GM12878 (cell line): ENCODE data around the gene C10orf143. TPM values are rescaled to one million over a fixed set of nuclear protein-coding genes. Genes with fewer than 3 reads are reported as not detected.
"Not testable (repeated sequence)": the region's sequence is repeated elsewhere in the genome, so short reads cannot be mapped to it uniquely, and the experiment has no call there.

Source experiments
- ATAC-seq: fragments of 200-7000 bp; cut with Tn5 transposase; 3 replicates; pipeline ENCODE4 v1.9.1; 2020; ENCODE audit warnings: mild to moderate bottlenecking, moderate library complexity
- BruUV-seq: library from RNA; stranded (reverse); fragments of 400-500 nt; replicated peaks from 2 replicates; lab custom pipeline; 2021; lab: Mats Ljungman, UMichigan
- CTCF ChIA-PET: fragments of 300-600 bp; sonication (Branson Sonifier 250); formaldehyde crosslinking; extraction: SDS; loops from one replicate; lab custom pipeline; 2021; ENCODE audit warnings: inconsistent platforms; lab: Yijun Ruan, JAX
- POLR2A ChIA-PET: fragments of 350-600 bp; formaldehyde crosslinking; extraction: SDS; loops from one replicate; lab custom pipeline; 2021; ENCODE audit warnings: inconsistent platforms; lab: Charles Lee
- RAD21 ChIA-PET: fragments of 300-600 bp; sonication (Branson Sonifier 250); formaldehyde crosslinking; loops from one replicate; lab custom pipeline; 2023; ENCODE audit warnings: antibody characterized with exemption; ENCODE audit not compliant: unreplicated experiment; lab: Charles Lee
- SMC1A ChIA-PET: fragments of 300-600 bp; sonication (Branson Sonifier 250); formaldehyde crosslinking; loops from one replicate; lab custom pipeline; 2023; ENCODE audit not compliant: unreplicated experiment, uncharacterized antibody; lab: Charles Lee
- DNase-seq: peaks from one replicate; pipeline ENCODE4 v3.0.0-alpha.2; 2011; ENCODE audit warnings: low read depth, low spot score
- FAIRE-seq: peaks from 3 replicates; lab custom pipeline; 2011; peaks lifted over from hg19 to GRCh38; lab: Jason Lieb, UNC
- H2AFZ ChIP-seq: 2 replicates; pipeline ENCODE4 v1.6.0; 2011; ENCODE audit warnings: low read depth, low read length, control low read depth; ENCODE audit not compliant: control insufficient read depth
- H3K27ac ChIP-seq: 2 replicates; pipeline ENCODE4 v1.5.1; 2011; ENCODE audit warnings: control low read depth; ENCODE audit not compliant: control insufficient read depth, insufficient read depth
- H3K27me3 ChIP-seq, 2 experiments: replicated peaks in 1 of 2; 2 replicates each; pipeline versions ENCODE4 v1.6.0 to v1.6.1; 2011; ENCODE audit warnings: low read length in 1 of 2; ENCODE audit not compliant: control insufficient read depth in 2 of 2, insufficient read depth in 2 of 2
- H3K36me3 ChIP-seq, 2 experiments: 2 replicates each; pipeline ENCODE4 v1.5.1; 2011; ENCODE audit warnings: low read length in 1 of 2; ENCODE audit not compliant: control insufficient read depth in 2 of 2, insufficient read depth in 2 of 2
- H3K4me1 ChIP-seq: 2 replicates; pipeline ENCODE4 v1.6.1; 2011; ENCODE audit warnings: mild to moderate bottlenecking, low read length, moderate library complexity, mixed read lengths; ENCODE audit not compliant: control insufficient read depth, insufficient read depth
- H3K4me2 ChIP-seq: 2 replicates; pipeline ENCODE4 v1.6.0; 2011; ENCODE audit warnings: control low read depth; ENCODE audit not compliant: control insufficient read depth, insufficient read depth
- H3K4me3 ChIP-seq: fragments of 200-600 bp; sonication (generic); 2 replicates; pipeline ENCODE4 v1.5.1; 2016
- H3K79me2 ChIP-seq: 2 replicates; pipeline ENCODE4 v1.6.0; 2011; ENCODE audit warnings: low read length; ENCODE audit not compliant: control insufficient read depth, insufficient read depth
- H3K9ac ChIP-seq: 2 replicates; pipeline ENCODE4 v1.8.0; 2011; ENCODE audit warnings: low read length, control low read depth, mixed read lengths; ENCODE audit not compliant: control insufficient read depth, insufficient read depth
- H3K9me3 ChIP-seq: replicated peaks from 3 replicates; pipeline ENCODE4 v1.5.1; 2011; ENCODE audit warnings: mild to moderate bottlenecking, low read length; ENCODE audit not compliant: control insufficient read depth, insufficient read depth
- H4K20me1 ChIP-seq: 2 replicates; pipeline ENCODE4 v1.6.0; 2011; ENCODE audit not compliant: control insufficient read depth, insufficient read depth
- ASH2L ChIP-seq: fragments of 300-600, 200-600 bp; sonication (generic); IDR thresholded peaks from 2 replicates; pipeline ENCODE4 v1.6.1; 2017; ENCODE audit warnings: low read depth, mild to moderate bottlenecking, borderline replicate concordance
- IKZF2 ChIP-seq, 2 experiments: fragments of 450-650 bp; IDR thresholded peaks; 2 replicates each; pipeline ENCODE4 v1.6.1; 2017; ENCODE audit warnings: mild to moderate bottlenecking in 2 of 2, moderate library complexity in 2 of 2
- JUNB ChIP-seq: IDR thresholded peaks from 2 replicates; pipeline ENCODE4 v1.6.1; 2016; ENCODE audit warnings: antibody characterized with exemption, mild to moderate bottlenecking
- NFYA ChIP-seq: IDR thresholded peaks from 2 replicates; pipeline ENCODE4 v1.6.1; 2011; ENCODE audit warnings: low read depth, mild to moderate bottlenecking, low read length, improper control_type of control experiment, borderline replicate concordance
- POLR2A ChIP-seq: IDR thresholded peaks from 2 replicates; pipeline ENCODE4 v1.6.1; 2011; ENCODE audit warnings: low read depth, mild to moderate bottlenecking, low read length
- SIN3A ChIP-seq: IDR thresholded peaks from 2 replicates; pipeline ENCODE4 v1.6.1; 2012; ENCODE audit warnings: low read depth, low read length, improper control_type of control experiment
- TARDBP ChIP-seq: IDR thresholded peaks from 2 replicates; pipeline ENCODE4 v1.6.1; 2016; ENCODE audit warnings: borderline replicate concordance
- WGBS: methylation state at CpG from one replicate; pipeline ENCODE4 v1.1.6; 2016; ENCODE audit warnings: low lambda C conversion rate; ENCODE audit not compliant: insufficient replicate concordance, insufficient coverage; ENCODE audit errors: missing lambda C conversion rate; 5-methylcytosine and 5-hydroxymethylcytosine counted together
- in situ Hi-C: fragments of 300-500 bp; cut with MboI; formaldehyde crosslinking; loops from 9 replicates; pipeline ENCODE4 v1.14.3; 2018; ENCODE audit warnings: mixed read lengths
- intact Hi-C: fragments of 100-400 bp; cut with micrococcal nuclease; formaldehyde crosslinking; loops from one replicate; pipeline ENCODE4 v1.14.2; 2022; ENCODE audit not compliant: unreplicated experiment
- polyA plus RNA-seq, 11 experiments: library from polyadenylated mRNA; depleted of rRNA in 4 of 11; unstranded in 6 of 11; stranded (reverse) in 5 of 11; fragments of >200 nt; fragmentation: Nextera tagmentation in 4 of 11; fragmentation: Illumina TruSeq in 1 of 11; extraction: Ambion mirVana in 4 of 11; extraction: Trizol in 1 of 11; gene quantifications; 1 replicate in 1 of 11; 2 replicates in 10 of 11; pipeline versions ENCODE4 v1.2.1 to v1.2.3, GENCODE V29; 2011 to 2016; ENCODE audit warnings: inconsistent platforms in 2 of 11, missing spikeins in 2 of 11, low read depth in 1 of 11
- total RNA-seq, 4 experiments: library from RNA; depleted of rRNA in 3 of 4; stranded (reverse); fragments of >200 nt in 3 of 4; fragmentation: Illumina TruSeq in 1 of 4; extraction: Trizol in 1 of 4; gene quantifications; 2 replicates each; pipeline versions ENCODE4 v1.2.1 to v1.2.3, GENCODE V29; 2013 to 2021
- TF ChIP-seq, protein P1 (sequence below): fragments of 450-650 bp; formaldehyde crosslinking; IDR thresholded peaks from 2 replicates; pipeline ENCODE4 v1.4.0; 2020; ENCODE audit warnings: mild to moderate bottlenecking, moderate library complexity
- TF ChIP-seq, protein P2 (sequence below): IDR thresholded peaks from 2 replicates; pipeline ENCODE4 v1.6.1; 2011; ENCODE audit warnings: low read depth, low read length, improper control_type of control experiment, borderline replicate concordance

The C10orf143 gene
- total and polyA plus RNA-seq, 10 of the 15 experiments (the other 5 are each of a cell fraction or from before 2014, with no cell fraction given) = 0.64 to 7.9 (median 2.6) TPM

DNA sequence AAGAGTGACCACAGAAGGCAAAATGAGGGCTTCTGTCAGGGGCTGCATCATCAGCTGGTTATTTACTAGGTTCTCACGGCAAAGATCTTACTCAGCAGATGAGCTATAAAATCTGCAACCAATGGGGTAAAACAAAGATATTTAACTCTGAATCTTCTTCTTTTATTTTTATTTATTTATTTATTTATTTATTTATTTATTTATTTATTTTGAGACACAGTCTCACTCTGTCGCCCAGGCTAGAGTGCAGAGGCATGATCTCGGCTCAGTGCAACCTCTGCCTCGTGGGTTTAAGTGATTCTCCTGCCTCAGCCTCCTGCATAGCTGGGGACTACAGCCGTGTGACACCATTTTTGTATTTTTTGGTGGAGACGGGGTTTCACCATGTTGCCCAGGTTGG, 11.3 kb downstream of the C10orf143 start (continued):
- TF ChIP-seq, protein P1, sequence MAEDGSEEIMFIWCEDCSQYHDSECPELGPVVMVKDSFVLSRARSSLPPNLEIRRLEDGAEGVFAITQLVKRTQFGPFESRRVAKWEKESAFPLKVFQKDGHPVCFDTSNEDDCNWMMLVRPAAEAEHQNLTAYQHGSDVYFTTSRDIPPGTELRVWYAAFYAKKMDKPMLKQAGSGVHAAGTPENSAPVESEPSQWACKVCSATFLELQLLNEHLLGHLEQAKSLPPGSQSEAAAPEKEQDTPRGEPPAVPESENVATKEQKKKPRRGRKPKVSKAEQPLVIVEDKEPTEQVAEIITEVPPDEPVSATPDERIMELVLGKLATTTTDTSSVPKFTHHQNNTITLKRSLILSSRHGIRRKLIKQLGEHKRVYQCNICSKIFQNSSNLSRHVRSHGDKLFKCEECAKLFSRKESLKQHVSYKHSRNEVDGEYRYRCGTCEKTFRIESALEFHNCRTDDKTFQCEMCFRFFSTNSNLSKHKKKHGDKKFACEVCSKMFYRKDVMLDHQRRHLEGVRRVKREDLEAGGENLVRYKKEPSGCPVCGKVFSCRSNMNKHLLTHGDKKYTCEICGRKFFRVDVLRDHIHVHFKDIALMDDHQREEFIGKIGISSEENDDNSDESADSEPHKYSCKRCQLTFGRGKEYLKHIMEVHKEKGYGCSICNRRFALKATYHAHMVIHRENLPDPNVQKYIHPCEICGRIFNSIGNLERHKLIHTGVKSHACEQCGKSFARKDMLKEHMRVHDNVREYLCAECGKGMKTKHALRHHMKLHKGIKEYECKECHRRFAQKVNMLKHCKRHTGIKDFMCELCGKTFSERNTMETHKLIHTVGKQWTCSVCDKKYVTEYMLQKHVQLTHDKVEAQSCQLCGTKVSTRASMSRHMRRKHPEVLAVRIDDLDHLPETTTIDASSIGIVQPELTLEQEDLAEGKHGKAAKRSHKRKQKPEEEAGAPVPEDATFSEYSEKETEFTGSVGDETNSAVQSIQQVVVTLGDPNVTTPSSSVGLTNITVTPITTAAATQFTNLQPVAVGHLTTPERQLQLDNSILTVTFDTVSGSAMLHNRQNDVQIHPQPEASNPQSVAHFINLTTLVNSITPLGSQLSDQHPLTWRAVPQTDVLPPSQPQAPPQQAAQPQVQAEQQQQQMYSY (CRISPR knock-in tag) = no peak
- no peak for TF ChIP-seq SIN3A
- no peak for TF ChIP-seq IKZF2 (IDR thresholded peaks at IDR 0.05)
- TF ChIP-seq NFYA = no peak
- no peak for TF ChIP-seq POLR2A
- TF ChIP-seq TARDBP = no peak
- TF ChIP-seq, protein P2, sequence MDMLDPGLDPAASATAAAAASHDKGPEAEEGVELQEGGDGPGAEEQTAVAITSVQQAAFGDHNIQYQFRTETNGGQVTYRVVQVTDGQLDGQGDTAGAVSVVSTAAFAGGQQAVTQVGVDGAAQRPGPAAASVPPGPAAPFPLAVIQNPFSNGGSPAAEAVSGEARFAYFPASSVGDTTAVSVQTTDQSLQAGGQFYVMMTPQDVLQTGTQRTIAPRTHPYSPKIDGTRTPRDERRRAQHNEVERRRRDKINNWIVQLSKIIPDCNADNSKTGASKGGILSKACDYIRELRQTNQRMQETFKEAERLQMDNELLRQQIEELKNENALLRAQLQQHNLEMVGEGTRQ = no peak
- no peak for TF ChIP-seq JUNB
- TF ChIP-seq ASH2L = no peak

DNA sequence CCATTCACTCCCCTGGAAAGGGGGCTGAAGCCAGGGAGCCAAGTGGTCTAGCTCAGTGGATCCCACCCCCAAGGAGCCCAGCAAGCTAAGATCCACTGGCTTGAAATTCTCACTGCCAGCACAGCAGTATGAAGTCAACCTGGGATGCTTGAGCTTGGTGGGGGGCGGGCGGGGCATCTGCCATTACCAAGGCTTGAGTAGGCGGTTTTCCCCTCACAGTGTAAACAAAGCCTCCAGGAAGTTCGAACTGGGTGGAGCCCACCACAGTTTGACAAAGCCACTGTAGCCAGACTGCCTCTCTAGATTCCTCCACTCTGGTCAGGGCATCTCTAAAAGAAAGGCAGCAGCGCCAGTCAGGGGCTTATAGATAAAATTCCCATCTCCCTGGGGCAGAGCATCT, 20.1 kb downstream of the C10orf143 start:
- H4K20me1 ChIP-seq, H3K9ac ChIP-seq, H3K4me2 ChIP-seq, RAD21 ChIA-PET, ATAC-seq, H3K36me3 ChIP-seq, H3K27ac ChIP-seq, DNase-seq, FAIRE-seq, H3K4me1 ChIP-seq, BruUV-seq, H2AFZ ChIP-seq, H3K9me3 ChIP-seq, intact Hi-C loops, H3K27me3 ChIP-seq, POLR2A ChIA-PET, H3K4me3 ChIP-seq, H3K79me2 ChIP-seq, CTCF ChIA-PET, in situ Hi-C loops: not testable (repeated sequence)
- SMC1A ChIA-PET = interaction anchor here (0.6 kb wide), 1 partner anchor 56 kb away, joined by 3 read pairs; no protein-coding TSS in a partner anchor
- 79% methylated on average over 5 of the region's 5 CpGs for WGBS
